GM12875 (cell line): Measurements from ENCODE around the gene SHROOM1.

Source experiments
- H3K4me3 ChIP-seq: one replicate; pipeline ENCODE4 v1.5.1; 2011; ENCODE audit warnings: low read depth, low read length, control low read depth
- CTCF ChIP-seq: IDR thresholded peaks from 2 replicates; pipeline ENCODE4 v1.5.1; 2011; ENCODE audit warnings: low read depth, mild to moderate bottlenecking, control low read depth, inconsistent platforms, low read length, moderate library complexity, borderline replicate concordance; ENCODE audit not compliant: insufficient read depth

The SHROOM1 gene

GRCh38 chr5:132839426-132840301, 9.2 kb upstream of the SHROOM1 start:
- TF ChIP-seq CTCF, result no peak

GRCh38 chr5:132838516-132839282, 8.3 kb upstream of the SHROOM1 start:
- no peak for TF ChIP-seq CTCF
- no peak overlapping the region for H3K4me3 ChIP-seq

More at GRCh38 chr5:132839426-132840301, 9.2 kb upstream of the SHROOM1 start:
- H3K4me3 ChIP-seq, result no peak overlapping the region

- H3K4me3 ChIP-seq, result no peak overlapping the region
- TF ChIP-seq CTCF, result no peak
Measured at GRCh38 chr5:132837868-132838267, 7.4 kb upstream of the SHROOM1 start.

GRCh38 chr5:132836852-132837251, 6.4 kb upstream of the SHROOM1 start:
- H3K4me3 ChIP-seq, result no peak overlapping the region
- no peak for TF ChIP-seq CTCF

- TF ChIP-seq CTCF, result no peak
- H3K4me3 ChIP-seq, result no peak overlapping the region
Measured at GRCh38 chr5:132834057-132834456, 3.6 kb upstream of the SHROOM1 start.

GRCh38 chr5:132832612-132833011, 2.2 kb upstream of the SHROOM1 start:
- no peak for TF ChIP-seq CTCF
- no peak overlapping the region for H3K4me3 ChIP-seq
